K562 (cell line): ENCODE results near the gene C1QTNF9B. TPM values are rescaled to one million over a fixed set of nuclear protein-coding genes. Genes with fewer than 3 reads are reported as not detected.

Experiments
- ARID3A ChIP-seq: IDR thresholded peaks from 2 replicates; pipeline ENCODE4 v1.6.1; 2012; ENCODE audit warnings: low read depth, low read length, improper control_type of control experiment, borderline replicate concordance
- EP400 ChIP-seq: fragments of 450-650 bp; IDR thresholded peaks from 2 replicates; pipeline ENCODE4 v1.6.1; 2017; ENCODE audit warnings: antibody characterized with exemption, mild to moderate bottlenecking, moderate library complexity
- ETV5 ChIP-seq: sonication (generic); formaldehyde crosslinking; IDR thresholded peaks from 2 replicates; pipeline ENCODE4 v1.4.0; 2020; ENCODE audit warnings: low read depth, mild to moderate bottlenecking, missing genetic modification reagents
- PRPF4 ChIP-seq: fragments of 200-400 bp; formaldehyde crosslinking; IDR thresholded peaks from one replicate; pipeline ENCODE4 v1.6.1; 2017; ENCODE audit warnings: low read length, low read depth, mild to moderate bottlenecking; ENCODE audit not compliant: insufficient read depth, poor library complexity, severe bottlenecking
- RBBP5 ChIP-seq: fragments of 200-600 bp; sonication (generic); IDR thresholded peaks from 2 replicates; pipeline ENCODE4 v1.6.1; 2012; ENCODE audit warnings: borderline replicate concordance, mild to moderate bottlenecking, low read length, control low read depth, inconsistent platforms; ENCODE audit not compliant: insufficient read depth, poor library complexity, severe bottlenecking
- SIN3A ChIP-seq, 2 experiments: fragments of 150-350 bp in 1 of 2; IDR thresholded peaks; 2 replicates each; pipeline ENCODE4 v1.6.1; 2011 to 2016; ENCODE audit warnings: borderline replicate concordance in 2 of 2, low read depth in 2 of 2, low read length in 2 of 2, mild to moderate bottlenecking in 2 of 2, moderate library complexity in 2 of 2; ENCODE audit not compliant: control insufficient read depth in 1 of 2
- SUPT5H ChIP-seq: fragments of 450-650 bp; IDR thresholded peaks from 2 replicates; pipeline ENCODE4 v1.6.1; 2016
- TRIM24 ChIP-seq, 2 experiments: fragments of 450-650 bp; IDR thresholded peaks; 2 replicates each; pipeline ENCODE4 v1.6.1; 2016
- ZNF354B ChIP-seq: fragments of 250-450 bp; sonication (Bioruptor Pico); IDR thresholded peaks from 2 replicates; pipeline ENCODE4 v1.4.0; 2020
- polyA plus RNA-seq, 8 experiments: library from polyadenylated mRNA; depleted of rRNA in 4 of 8; stranded (reverse) in 5 of 8; unstranded in 3 of 8; fragments of >200 nt; fragmentation: Nextera tagmentation in 2 of 8; fragmentation: Illumina TruSeq in 1 of 8; extraction: Ambion mirVana in 2 of 8; extraction: Trizol in 1 of 8; gene quantifications; 2 replicates each; pipeline versions ENCODE4 v1.2.1 to v1.2.3, GENCODE V29; 2011 to 2014; ENCODE audit warnings: inconsistent platforms in 1 of 8, missing spikeins in 1 of 8
- total RNA-seq, 7 experiments: library from RNA; depleted of rRNA in 6 of 7; stranded (reverse); fragments of >200 nt in 6 of 7; fragmentation: Illumina TruSeq in 2 of 7; extraction: Trizol in 2 of 7; gene quantifications; 2 replicates each; pipeline versions ENCODE4 v1.2.1 to v1.2.3, GENCODE V29; 2011 to 2021; ENCODE audit warnings: low replicate concordance in 1 of 7
- TF ChIP-seq, protein P1 (sequence below): fragments of 450-650 bp; IDR thresholded peaks from 2 replicates; pipeline ENCODE4 v1.6.1; 2018; ENCODE audit not compliant: partially characterized antibody

Gene C1QTNF9B
- total and polyA plus RNA-seq, 9 of the 15 experiments (the other 6 are each of a cell fraction or from before 2014, with no cell fraction given) = 0.14 to 0.94 (median 0.35) TPM; not detected in 3

- TF ChIP-seq PRPF4 (no peak), EP400 (peak; percentile 77; the same call in 1 of the 2 replicates), SUPT5H (peak; percentile 50), ARID3A (no peak), RBBP5 (peak; percentile 78), TRIM24 (IDR thresholded peaks at IDR 0.05) (no peak), ETV5 (0 out of 2 replicates have a peak, but pooled peaks have one; percentile 16), SIN3A (IDR thresholded peaks at IDR 0.05; ENCODE audit: borderline replicate concordance in 2 of 2, control insufficient read depth in 1 of 2, low read depth in 2 of 2, low read length in 2 of 2) (peak; percentile 90 to 94; a peak in 2 of 4 replicates), ZNF354B (CRISPR knock-in tag) (no peak)
- TF ChIP-seq, protein P1, sequence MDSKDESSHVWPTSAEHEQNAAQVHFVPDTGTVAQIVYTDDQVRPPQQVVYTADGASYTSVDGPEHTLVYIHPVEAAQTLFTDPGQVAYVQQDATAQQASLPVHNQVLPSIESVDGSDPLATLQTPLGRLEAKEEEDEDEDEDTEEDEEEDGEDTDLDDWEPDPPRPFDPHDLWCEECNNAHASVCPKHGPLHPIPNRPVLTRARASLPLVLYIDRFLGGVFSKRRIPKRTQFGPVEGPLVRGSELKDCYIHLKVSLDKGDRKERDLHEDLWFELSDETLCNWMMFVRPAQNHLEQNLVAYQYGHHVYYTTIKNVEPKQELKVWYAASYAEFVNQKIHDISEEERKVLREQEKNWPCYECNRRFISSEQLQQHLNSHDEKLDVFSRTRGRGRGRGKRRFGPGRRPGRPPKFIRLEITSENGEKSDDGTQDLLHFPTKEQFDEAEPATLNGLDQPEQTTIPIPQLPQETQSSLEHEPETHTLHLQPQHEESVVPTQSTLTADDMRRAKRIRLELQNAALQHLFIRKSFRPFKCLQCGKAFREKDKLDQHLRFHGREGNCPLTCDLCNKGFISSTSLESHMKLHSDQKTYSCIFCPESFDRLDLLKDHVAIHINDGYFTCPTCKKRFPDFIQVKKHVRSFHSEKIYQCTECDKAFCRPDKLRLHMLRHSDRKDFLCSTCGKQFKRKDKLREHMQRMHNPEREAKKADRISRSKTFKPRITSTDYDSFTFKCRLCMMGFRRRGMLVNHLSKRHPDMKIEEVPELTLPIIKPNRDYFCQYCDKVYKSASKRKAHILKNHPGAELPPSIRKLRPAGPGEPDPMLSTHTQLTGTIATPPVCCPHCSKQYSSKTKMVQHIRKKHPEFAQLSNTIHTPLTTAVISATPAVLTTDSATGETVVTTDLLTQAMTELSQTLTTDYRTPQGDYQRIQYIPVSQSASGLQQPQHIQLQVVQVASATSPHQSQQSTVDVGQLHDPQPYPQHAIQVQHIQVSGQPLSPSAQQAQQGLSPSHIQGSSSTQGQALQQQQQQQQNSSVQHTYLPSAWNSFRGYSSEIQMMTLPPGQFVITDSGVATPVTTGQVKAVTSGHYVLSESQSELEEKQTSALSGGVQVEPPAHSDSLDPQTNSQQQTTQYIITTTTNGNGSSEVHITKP = no peak
These were observed 8.4 kb downstream of the C1QTNF9B start, which contains the start of gene MIPEP (continued) for GRCh38 chr13:23888658-23889614.
